Naive thymus-derived CD8-positive, alpha-beta T cell (primary cell): ENCODE measurements around the gene TCERG1L. TPM values are rescaled to one million over a fixed set of nuclear protein-coding genes. Genes with fewer than 3 reads are reported as not detected.
"Not testable (repeated sequence)": the region's sequence is repeated elsewhere in the genome, so short reads cannot be mapped to it uniquely, and the experiment has no call there.

Source experiments
- ATAC-seq, 2 donors: fragments of 150-1000 bp; cut with Tn5 transposase in 1 of 2; sonication (Bioruptor Pico), chemical (Tn5 transposase) in 1 of 2; 1 replicate in 1 of 2; 2 replicates in 1 of 2; pipeline ENCODE4 v1.10.0; 2021; ENCODE audit warnings: mild to moderate bottlenecking in 2 of 2, moderate library complexity in 2 of 2
- POLR2A ChIA-PET: fragments of 350-600 bp; sonication (Branson Sonifier 250); formaldehyde crosslinking; loops from one replicate; lab custom pipeline; 2021; ENCODE audit warnings: antibody characterized with exemption; lab: Charles Lee
- DNase-seq, 10 donors: peaks; one replicate each; pipeline versions ENCODE4 v3.0.0 to v3.0.0-alpha.2; 2020 to 2022
- H3K27ac Mint-ChIP-seq, 10 donors: one replicate each; pipeline ENCODE4 v1.8.0; 2020 to 2022; ENCODE audit warnings: mild to moderate bottlenecking in 10 of 10, mixed read lengths in 10 of 10, moderate library complexity in 4 of 10, inconsistent platforms in 1 of 10
- H3K27me3 Mint-ChIP-seq, 5 donors: one replicate each; pipeline ENCODE4 v1.8.0; 2021 to 2022; ENCODE audit warnings: mixed read lengths in 5 of 5
- H3K36me3 Mint-ChIP-seq, 3 donors: one replicate each; pipeline ENCODE4 v1.8.0; 2020 to 2022; ENCODE audit warnings: mixed read lengths in 3 of 3, mild to moderate bottlenecking in 2 of 3, inconsistent platforms in 1 of 3
- H3K4me1 Mint-ChIP-seq, 4 donors: one replicate each; pipeline ENCODE4 v1.8.0; 2021 to 2022; ENCODE audit warnings: mixed read lengths in 4 of 4
- H3K4me3 Mint-ChIP-seq, 10 donors: one replicate each; pipeline ENCODE4 v1.8.0; 2020 to 2022; ENCODE audit warnings: mild to moderate bottlenecking in 10 of 10, mixed read lengths in 10 of 10, moderate library complexity in 6 of 10, inconsistent platforms in 1 of 10
- H3K9me3 Mint-ChIP-seq, 9 donors: one replicate each; pipeline ENCODE4 v1.8.0; 2020 to 2022; ENCODE audit warnings: mixed read lengths in 9 of 9, mild to moderate bottlenecking in 3 of 9, inconsistent platforms in 1 of 9, moderate library complexity in 1 of 9
- polyA plus RNA-seq, 3 donors: library from polyadenylated mRNA; unstranded; fragments of 300-500 nt; fragmentation: Illumina TruSeq; gene quantifications; one replicate each; pipeline ENCODE4 v1.2.3, GENCODE V29; 2021
- total RNA-seq, 8 experiments: library from RNA in 2 of 8; stranded (reverse) in 2 of 8; gene quantifications; one replicate each; pipeline ENCODE4 v1.2.3 and lab custom pipeline; 2021 to 2026

The TCERG1L gene
- total and polyA plus RNA-seq, 5 experiments from 2014 or later: 0.14 to 0.27 TPM; not detected in 3

- POLR2A ChIA-PET, ATAC-seq, H3K4me3 Mint-ChIP-seq, DNase-seq, H3K36me3 Mint-ChIP-seq, H3K4me1 Mint-ChIP-seq, H3K27ac Mint-ChIP-seq: not testable (repeated sequence)
- H3K9me3 Mint-ChIP-seq: peaks cover 3 to 31% (median 9%) of the 10 kb centered on the region in 9 donors
- peaks cover 0 to 15% (median 0%) of the 10 kb centered on the region in 5 donors for H3K27me3 Mint-ChIP-seq
These were observed 159.1 kb downstream of the TCERG1L start for GRCh38 chr10:131152456-131152855.

- ATAC-seq: no peak
- Mint-ChIP-seq H3K27ac (no peak overlapping the region), H3K4me1 (no peaks in the 10 kb centered on the region), H3K4me3 (no peak overlapping the region), H3K27me3 (peaks cover 0 to 11% (median 0%) of the 10 kb centered on the region in 5 donors), H3K9me3 (peaks cover 3 to 31% (median 10%) of the 10 kb centered on the region in 9 donors), H3K36me3 (peaks cover 0 to 8% (median 0%) of the 10 kb centered on the region in 3 donors)
- POLR2A ChIA-PET: interaction anchor here (0.6 kb wide), 1 partner anchor 256 kb away, joined by 3 read pairs; no protein-coding TSS in a partner anchor
- DNase-seq: peak in 1 of 10 donors; percentile 38
These were observed 161.4 kb downstream of the TCERG1L start for GRCh38 chr10:131150126-131150525.

- no peaks in the 10 kb centered on the region for H3K4me1 Mint-ChIP-seq
- no peak overlapping the region for H3K4me3 Mint-ChIP-seq
- peaks cover 3 to 31% (median 10%) of the 10 kb centered on the region in 9 donors for H3K9me3 Mint-ChIP-seq
- ATAC-seq (no peak), DNase-seq (peak in 1 of 10 donors; percentile 42)
- H3K36me3 Mint-ChIP-seq: peaks cover 0 to 8% (median 0%) of the 10 kb centered on the region in 3 donors
- no peak overlapping the region for H3K27ac Mint-ChIP-seq
- peaks cover 0 to 10% (median 0%) of the 10 kb centered on the region in 5 donors for H3K27me3 Mint-ChIP-seq
- POLR2A ChIA-PET: no interaction called here
These were observed 161.9 kb downstream of the TCERG1L start for GRCh38 chr10:131149586-131149985.

GRCh38 chr10:131149111-131149510 is 162.4 kb downstream of the TCERG1L start:
- POLR2A ChIA-PET: interaction anchor here (0.5 kb wide), 1 partner anchor 1163 kb away, joined by 3 read pairs; no protein-coding TSS in a partner anchor
- Mint-ChIP-seq H3K9me3 (peaks cover 3 to 31% (median 10%) of the 10 kb centered on the region in 9 donors), H3K36me3 (peaks cover 0 to 8% (median 0%) of the 10 kb centered on the region in 3 donors), H3K4me3 (no peak overlapping the region), H3K27ac (no peak overlapping the region), H3K27me3 (peaks cover 0 to 8% (median 0%) of the 10 kb centered on the region in 5 donors), H3K4me1 (no peaks in the 10 kb centered on the region)
- DNase-seq (peak in 1 of 10 donors; percentile 57), ATAC-seq (no peak)

- no peak overlapping the region for H3K27ac Mint-ChIP-seq
- POLR2A ChIA-PET: no interaction called here
- H3K9me3 Mint-ChIP-seq: peaks cover 3 to 31% (median 10%) of the 10 kb centered on the region in 9 donors
- no peak overlapping the region for H3K4me3 Mint-ChIP-seq
- peaks cover 0 to 8% (median 0%) of the 10 kb centered on the region in 3 donors for H3K36me3 Mint-ChIP-seq
- no peaks in the 10 kb centered on the region for H3K4me1 Mint-ChIP-seq
- ATAC-seq: no peak
- DNase-seq: no peak
- peaks cover 0 to 8% (median 2%) of the 10 kb centered on the region in 5 donors for H3K27me3 Mint-ChIP-seq
These were observed 163.3 kb downstream of the TCERG1L start for GRCh38 chr10:131148270-131148669.

- Mint-ChIP-seq H3K36me3 (peaks cover 0 to 4% (median 0%) of the 10 kb centered on the region in 3 donors), H3K27me3 (peaks cover 0 to 5% (median 2%) of the 10 kb centered on the region in 5 donors), H3K4me3 (no peak overlapping the region), H3K9me3 (peaks cover 3 to 23% (median 8%) of the 10 kb centered on the region in 9 donors), H3K27ac (no peak overlapping the region), H3K4me1 (no peaks in the 10 kb centered on the region)
- POLR2A ChIA-PET: no interaction called here
- DNase-seq: no peak
- no peak for ATAC-seq
These were observed 164.1 kb downstream of the TCERG1L start for GRCh38 chr10:131147301-131147975.

- H3K9me3 Mint-ChIP-seq: peaks cover 0 to 17% (median 2%) of the 10 kb centered on the region in 9 donors
- ATAC-seq (no peak), DNase-seq (no peak)
- H3K4me3 Mint-ChIP-seq: no peak overlapping the region
- H3K4me1 Mint-ChIP-seq: no peaks in the 10 kb centered on the region
- H3K27ac Mint-ChIP-seq: no peak overlapping the region
- H3K27me3 Mint-ChIP-seq: peaks cover 0 to 5% (median 2%) of the 10 kb centered on the region in 5 donors
- POLR2A ChIA-PET: no interaction called here
- no peaks in the 10 kb centered on the region for H3K36me3 Mint-ChIP-seq
These were observed 164.7 kb downstream of the TCERG1L start for GRCh38 chr10:131146790-131147189.

GRCh38 chr10:131145756-131146155 is 165.8 kb downstream of the TCERG1L start:
- POLR2A ChIA-PET: no interaction called here
- H3K36me3 Mint-ChIP-seq: no peaks in the 10 kb centered on the region
- H3K4me3 Mint-ChIP-seq: no peak overlapping the region
- H3K9me3 Mint-ChIP-seq: peaks cover 0 to 10% (median 2%) of the 10 kb centered on the region in 9 donors
- H3K27me3 Mint-ChIP-seq: peaks cover 0 to 9% (median 2%) of the 10 kb centered on the region in 5 donors
- no peaks in the 10 kb centered on the region for H3K4me1 Mint-ChIP-seq
- H3K27ac Mint-ChIP-seq: no peak overlapping the region
- no peak for DNase-seq
- ATAC-seq: no peak

GRCh38 chr10:131144711-131145375 is 166.7 kb downstream of the TCERG1L start:
- no peak overlapping the region for H3K27ac Mint-ChIP-seq
- no peaks in the 10 kb centered on the region for H3K4me1 Mint-ChIP-seq
- H3K36me3 Mint-ChIP-seq: no peaks in the 10 kb centered on the region
- no peak overlapping the region for H3K4me3 Mint-ChIP-seq
- H3K27me3 Mint-ChIP-seq: peaks cover 0 to 9% (median 2%) of the 10 kb centered on the region in 5 donors
- peaks cover 0 to 10% (median 0%) of the 10 kb centered on the region in 9 donors for H3K9me3 Mint-ChIP-seq
- no peak for DNase-seq
- POLR2A ChIA-PET: no interaction called here
- no peak for ATAC-seq

- Mint-ChIP-seq H3K4me1 (no peaks in the 10 kb centered on the region), H3K27ac (no peak overlapping the region), H3K27me3 (peaks cover 0 to 12% (median 3%) of the 10 kb centered on the region in 5 donors), H3K36me3 (no peaks in the 10 kb centered on the region), H3K4me3 (no peak overlapping the region), H3K9me3 (peaks cover 0 to 10% (median 0%) of the 10 kb centered on the region in 9 donors)
- ATAC-seq (no peak), DNase-seq (no peak)
- POLR2A ChIA-PET: no interaction called here
These were observed 167.3 kb downstream of the TCERG1L start for GRCh38 chr10:131144196-131144595.

- ATAC-seq (no peak), DNase-seq (no peak)
- peak overlapping the region in 1 of 10 donors; percentile 4 for H3K4me3 Mint-ChIP-seq
- POLR2A ChIA-PET: no interaction called here
- peaks cover 0 to 8% (median 0%) of the 10 kb centered on the region in 9 donors for H3K9me3 Mint-ChIP-seq
- H3K27ac Mint-ChIP-seq: no peak overlapping the region
- no peaks in the 10 kb centered on the region for H3K4me1 Mint-ChIP-seq
- H3K27me3 Mint-ChIP-seq: peaks cover 0 to 12% (median 3%) of the 10 kb centered on the region in 5 donors
- H3K36me3 Mint-ChIP-seq: no peaks in the 10 kb centered on the region
These were observed 167.9 kb downstream of the TCERG1L start for GRCh38 chr10:131143425-131144165.

GRCh38 chr10:131142517-131143380 is 168.8 kb downstream of the TCERG1L start:
- peaks cover 0 to 7% (median 3%) of the 10 kb centered on the region in 5 donors for H3K27me3 Mint-ChIP-seq
- no peaks in the 10 kb centered on the region for H3K4me1 Mint-ChIP-seq
- no peak overlapping the region for H3K27ac Mint-ChIP-seq
- DNase-seq: no peak
- H3K4me3 Mint-ChIP-seq: no peak overlapping the region
- POLR2A ChIA-PET: no interaction called here
- peaks cover 0 to 4% (median 0%) of the 10 kb centered on the region in 9 donors for H3K9me3 Mint-ChIP-seq
- no peaks in the 10 kb centered on the region for H3K36me3 Mint-ChIP-seq
- ATAC-seq: no peak
